Endothelial cell of umbilical vein (primary cell): ENCODE data around the gene C1QL4. TPM values are rescaled to one million over a fixed set of nuclear protein-coding genes. Genes with fewer than 3 reads are reported as not detected.

Source experiments
- BruUV-seq: library from RNA; stranded (reverse); fragments of 400-500 nt; replicated peaks from 2 replicates; lab custom pipeline; 2021; lab: Mats Ljungman, UMichigan
- CTCF ChIA-PET: fragments of 300-600, 350-600 bp; sonication (Branson Sonifier 250); formaldehyde crosslinking; loops from one replicate; lab custom pipeline; 2021; ENCODE audit warnings: antibody characterized with exemption, inconsistent platforms; lab: Charles Lee
- POLR2A ChIA-PET: fragments of 300-600, 350-600 bp; sonication (Branson Sonifier 250); formaldehyde crosslinking; loops from one replicate; lab custom pipeline; 2021; ENCODE audit warnings: antibody characterized with exemption, inconsistent platforms; lab: Charles Lee
- DNase-seq: peaks from one replicate; pipeline ENCODE4 v3.0.0-alpha.2; 2011; ENCODE audit warnings: low read depth, low spot score
- FAIRE-seq: peaks from 2 replicates; lab custom pipeline; 2011; peaks lifted over from hg19 to GRCh38; lab: Jason Lieb, UNC
- H2AFZ ChIP-seq: 2 replicates; pipeline ENCODE4 v1.6.0; 2012; ENCODE audit warnings: low read depth, low read length, control low read depth, inconsistent platforms
- H3K27ac ChIP-seq: 2 replicates; pipeline ENCODE4 v1.5.1; 2011; ENCODE audit warnings: low read depth, mild to moderate bottlenecking, control low read depth, low read length, moderate library complexity; ENCODE audit not compliant: insufficient read depth
- H3K27me3 ChIP-seq, 2 experiments: 2 replicates each; pipeline versions ENCODE4 v1.6.0 to v1.6.1; 2011; ENCODE audit warnings: low read length in 2 of 2, mixed read lengths in 1 of 2; ENCODE audit not compliant: control insufficient read depth in 2 of 2, insufficient read depth in 2 of 2
- H3K36me3 ChIP-seq, 2 experiments: 2 replicates in 1 of 2; 3 replicates in 1 of 2; pipeline ENCODE4 v1.5.1; 2011; ENCODE audit warnings: low read length in 2 of 2, mild to moderate bottlenecking in 1 of 2, moderate library complexity in 1 of 2; ENCODE audit not compliant: control insufficient read depth in 2 of 2, insufficient read depth in 2 of 2; ENCODE audit errors: extremely low read depth in 1 of 2
- H3K4me1 ChIP-seq: 3 replicates; pipeline ENCODE4 v1.5.1; 2011; ENCODE audit warnings: mild to moderate bottlenecking, low read length; ENCODE audit not compliant: control insufficient read depth, insufficient read depth; ENCODE audit errors: extremely low read depth
- H3K4me2 ChIP-seq: 2 replicates; pipeline ENCODE4 v1.6.1; 2011; ENCODE audit warnings: low read length, control low read depth, mixed read lengths; ENCODE audit not compliant: insufficient read depth
- H3K4me3 ChIP-seq, 3 experiments: fragments of 200-600 bp in 1 of 3; sonication (generic), shearing (Covaris generic) in 1 of 3; replicated peaks in 1 of 3; 2 replicates each; pipeline ENCODE4 v1.5.1; 2011 to 2016; ENCODE audit warnings: control low read depth in 3 of 3, low read length in 3 of 3, mild to moderate bottlenecking in 2 of 3, inconsistent platforms in 1 of 3, low read depth in 1 of 3, moderate library complexity in 1 of 3; ENCODE audit not compliant: insufficient read depth in 1 of 3
- H3K79me2 ChIP-seq: 2 replicates; pipeline ENCODE4 v1.6.0; 2012; ENCODE audit warnings: low read length, inconsistent platforms; ENCODE audit not compliant: control insufficient read depth, insufficient read depth
- H3K9ac ChIP-seq: replicated peaks from 2 replicates; pipeline ENCODE3; 2011; ENCODE audit warnings: low read length, control low read depth; ENCODE audit not compliant: insufficient read depth; ENCODE audit errors: extremely low read depth
- H3K9me1 ChIP-seq: replicated peaks from 3 replicates; pipeline ENCODE4 v1.6.0; 2011; ENCODE audit warnings: mild to moderate bottlenecking, low read length; ENCODE audit not compliant: control insufficient read depth, insufficient read depth; ENCODE audit errors: extremely low read depth
- H3K9me3 ChIP-seq: replicated peaks from 2 replicates; pipeline ENCODE4 v1.5.1; 2012; ENCODE audit warnings: low read length, inconsistent platforms; ENCODE audit not compliant: control insufficient read depth, insufficient read depth
- H4K20me1 ChIP-seq: replicated peaks from 2 replicates; pipeline ENCODE3; 2011; ENCODE audit warnings: mild to moderate bottlenecking, low read length; ENCODE audit not compliant: control insufficient read depth, insufficient read depth; ENCODE audit errors: extremely low read depth
- CTCF ChIP-seq, 2 donors: IDR thresholded peaks; 1 replicate in 1 of 2; 2 replicates in 1 of 2; pipeline ENCODE4 v1.5.1; 2011; ENCODE audit warnings: low read length in 2 of 2, mild to moderate bottlenecking in 2 of 2, moderate library complexity in 2 of 2, control low read depth in 1 of 2, inconsistent platforms in 1 of 2, low read depth in 1 of 2; ENCODE audit not compliant: insufficient read depth in 1 of 2; ENCODE audit errors: extremely low read depth in 1 of 2
- EZH2 ChIP-seq: IDR thresholded peaks from 2 replicates; pipeline ENCODE4 v1.6.1; 2012; ENCODE audit warnings: borderline replicate concordance, low read depth, mild to moderate bottlenecking, moderate library complexity, low read length, inconsistent platforms; ENCODE audit not compliant: severe bottlenecking
- FOS ChIP-seq: IDR thresholded peaks from 2 replicates; pipeline ENCODE4 v1.6.1; 2011; ENCODE audit warnings: mild to moderate bottlenecking, low read length, moderate library complexity, borderline replicate concordance; ENCODE audit not compliant: insufficient read depth
- GATA2 ChIP-seq: IDR thresholded peaks from 2 replicates; pipeline ENCODE4 v1.7.0; 2011; ENCODE audit warnings: low read depth, mild to moderate bottlenecking, moderate library complexity, mixed read lengths, low read length; ENCODE audit not compliant: insufficient read length, insufficient read depth
- JUN ChIP-seq: IDR thresholded peaks from 2 replicates; pipeline ENCODE4 v1.6.1; 2011; ENCODE audit warnings: borderline replicate concordance, low read depth; ENCODE audit not compliant: insufficient read length, insufficient read depth
- MAX ChIP-seq: IDR thresholded peaks from 2 replicates; pipeline ENCODE4 v1.6.1; 2011; ENCODE audit not compliant: insufficient read depth, insufficient read length
- MYC ChIP-seq: IDR thresholded peaks from one replicate; pipeline ENCODE4 v1.6.1; 2011; ENCODE audit warnings: mild to moderate bottlenecking, low read depth, low read length
- POLR2A ChIP-seq: IDR thresholded peaks from 2 replicates; pipeline ENCODE4 v1.6.1; 2012; ENCODE audit warnings: low read depth, mild to moderate bottlenecking, control low read depth, low read length
- POLR2AphosphoS5 ChIP-seq: IDR thresholded peaks from 2 replicates; pipeline ENCODE4 v1.6.1; 2012; ENCODE audit warnings: low read depth, mild to moderate bottlenecking, control low read depth, low read length, moderate library complexity; ENCODE audit not compliant: insufficient read depth
- dilution Hi-C: fragments of 300-500 bp; cut with MboI; formaldehyde crosslinking; loops from one replicate; pipeline ENCODE4 v1.15.0; 2019; ENCODE audit warnings: low sequenced_read_pairs; ENCODE audit not compliant: extremely low pct_ligation_motif_present
- intact Hi-C: fragments of 100-400 bp; cut with micrococcal nuclease; formaldehyde crosslinking; loops from one replicate; pipeline ENCODE4 v1.10.0; 2022
- polyA plus RNA-seq, 4 experiments: library from polyadenylated mRNA; depleted of rRNA in 3 of 4; stranded (reverse) in 3 of 4; unstranded in 1 of 4; fragments of >200 nt; gene quantifications; 2 replicates each; pipeline versions ENCODE4 v1.2.1 to v1.2.3, GENCODE V29; 2011 to 2012; ENCODE audit warnings: missing spikeins in 1 of 4
- total RNA-seq: library from RNA; stranded (reverse); gene quantifications from 2 replicates; pipeline ENCODE4 v1.2.3, GENCODE V29; 2021

Gene C1QL4
- total and polyA plus RNA-seq, 2 donors (not counting 3 experiments of a cell fraction or from before 2014, with no cell fraction given): not detected

GRCh38 chr12:49342914-49343731 is 6.1 kb upstream of the C1QL4 start:
- Histone ChIP-seq H3K4me1 (peaks cover 38% of the 10 kb centered on the region), H3K27me3 (peaks cover 46 to 67% of the 10 kb centered on the region in 2 experiments), H3K36me3 (no peaks in the 10 kb centered on the region), H3K27ac (no peak overlapping the region), H4K20me1 (no peaks in the 10 kb centered on the region), H2AFZ (peak overlapping the region; percentile 50), H3K79me2 (no peaks in the 10 kb centered on the region), H3K4me3 (peak overlapping the region in 2 of 3 experiments; percentile 5 to 24), H3K9ac (no peak overlapping the region), H3K4me2 (peak overlapping the region; percentile 59), H3K9me1 (no peaks in the 10 kb centered on the region), H3K9me3 (no peaks in the 10 kb centered on the region)
- intact Hi-C loops (loop anchor here (1.0 to 10.0 kb wide), 3 partner anchors 20 to 402 kb away; partner anchors contain the start of genes TMBIM6 and TROAP), dilution Hi-C loops (no loop called here)
- TF ChIP-seq JUN (no peak), EZH2 (peak; percentile 14)
- no TSS peak for BruUV-seq
- POLR2A ChIA-PET: interaction anchor here (1.9 kb wide), 1 partner anchor 20 kb away, joined by 7 read pairs; the partner anchor contains the start of gene TROAP
- CTCF ChIA-PET: interaction anchor here (0.6 to 3.8 kb wide), 30 partner anchors 8 to 282 kb away, joined by 3 to 105 read pairs (median 7); partner anchors contain the start of genes PRPH, SPATS2 and TROAP
- FAIRE-seq (no peak), DNase-seq (no peak)

GRCh38 chr12:49342066-49342913 is 5.3 kb upstream of the C1QL4 start:
- Histone ChIP-seq H3K79me2 (no peaks in the 10 kb centered on the region), H3K27me3 (peaks cover 50 to 71% of the 10 kb centered on the region in 2 experiments), H3K4me3 (peak overlapping the region in 2 of 3 experiments; percentile 24 to 25), H3K9ac (no peak overlapping the region), H2AFZ (peak overlapping the region; percentile 52), H4K20me1 (no peaks in the 10 kb centered on the region), H3K4me2 (peak overlapping the region; percentile 59), H3K36me3 (no peaks in the 10 kb centered on the region), H3K9me1 (no peaks in the 10 kb centered on the region), H3K4me1 (peaks cover 31% of the 10 kb centered on the region), H3K27ac (no peak overlapping the region), H3K9me3 (no peaks in the 10 kb centered on the region)
- dilution Hi-C loops: no loop called here
- CTCF ChIA-PET: interaction anchor here (0.6 to 3.8 kb wide), 34 partner anchors 9 to 282 kb away, joined by 3 to 105 read pairs (median 6); partner anchors contain the start of genes PRPH, SPATS2 and TROAP
- intact Hi-C loops: loop anchor here (1.0 to 10.0 kb wide), 3 partner anchors 19 to 403 kb away; partner anchors contain the start of genes TMBIM6 and TROAP
- TF ChIP-seq POLR2A (no peak), JUN (no peak), CTCF (IDR thresholded peaks at IDR 0.05; ENCODE audit: extremely low read depth in 1 of 2, insufficient read depth in 1 of 2, low read depth in 1 of 2, low read length in 2 of 2) (peak; percentile 92 to 94), POLR2AphosphoS5 (peak; percentile 40), EZH2 (peak; percentile 89), MYC (no peak), MAX (no peak), GATA2 (no peak), FOS (no peak)
- no TSS peak for BruUV-seq
- DNase-seq (peak; percentile 76), FAIRE-seq (peak; percentile 93)
- POLR2A ChIA-PET: interaction anchor here (0.6 to 1.9 kb wide), 3 partner anchors 19 to 203 kb away, joined by 4 to 9 read pairs (median 7); partner anchors contain the start of gene TROAP
